Activated CD4-positive, alpha-beta T cell treated with anti-CD3 and anti-CD28 coated beads for 48 hours (primary cell): Measurements from ENCODE around the gene PLEKHS1.
A peak's percentile ranks its signal among the peaks of the same experiment; 100 is the strongest.

Source experiments
- DNase-seq: peaks from one replicate; pipeline ENCODE4 v3.0.0-alpha.2; 2020

The PLEKHS1 gene

GRCh38 chr10:113751181-113751732 lies at the start of gene PLEKHS1:
PLEKHS1 (plus strand) TSS chr10:113751682; CDS start chr10:113755278, 3,596 bp downstream.
- no peak for DNase-seq

GRCh38 chr10:113704637-113705343 lies 46.7 kb upstream of the PLEKHS1 start:
- peak; percentile 14 for DNase-seq

GRCh38 chr10:113705344-113705652 lies 46.2 kb upstream of the PLEKHS1 start:
- DNase-seq = no peak

GRCh38 chr10:113706623-113707022 lies 44.9 kb upstream of the PLEKHS1 start:
- DNase-seq = no peak

- DNase-seq = no peak
Measured at GRCh38 chr10:113708640-113709039, 42.8 kb upstream of the PLEKHS1 start.

GRCh38 chr10:113709221-113709838 lies 42.2 kb upstream of the PLEKHS1 start:
- DNase-seq = no peak

GRCh38 chr10:113711142-113711541 lies 40.3 kb upstream of the PLEKHS1 start:
- DNase-seq = no peak

GRCh38 chr10:113712024-113712423 lies 39.5 kb upstream of the PLEKHS1 start:
- DNase-seq = no peak

GRCh38 chr10:113712755-113713639 lies 38.5 kb upstream of the PLEKHS1 start:
- no peak for DNase-seq

GRCh38 chr10:113713640-113713982 lies 37.9 kb upstream of the PLEKHS1 start:
- DNase-seq = no peak

GRCh38 chr10:113716109-113716910 lies 35.2 kb upstream of the PLEKHS1 start:
- DNase-seq = no peak

- DNase-seq = no peak
Measured at GRCh38 chr10:113718969-113719822, 32.3 kb upstream of the PLEKHS1 start.

GRCh38 chr10:113720386-113720785 lies 31.1 kb upstream of the PLEKHS1 start:
- no peak for DNase-seq

- no peak for DNase-seq
Measured at GRCh38 chr10:113732160-113732881, 19.2 kb upstream of the PLEKHS1 start.

- DNase-seq = no peak
Measured at GRCh38 chr10:113732966-113733365, 18.5 kb upstream of the PLEKHS1 start.

GRCh38 chr10:113733635-113734034 lies 17.8 kb upstream of the PLEKHS1 start:
- no peak for DNase-seq

GRCh38 chr10:113735913-113736312 lies 15.6 kb upstream of the PLEKHS1 start:
- DNase-seq = no peak

- no peak for DNase-seq
Measured at GRCh38 chr10:113736576-113736975, 14.9 kb upstream of the PLEKHS1 start.

GRCh38 chr10:113739031-113739430 lies 12.5 kb upstream of the PLEKHS1 start:
- no peak for DNase-seq

GRCh38 chr10:113739577-113739976 lies 11.9 kb upstream of the PLEKHS1 start:
- no peak for DNase-seq

- DNase-seq = no peak
Measured at GRCh38 chr10:113740850-113741249, 10.6 kb upstream of the PLEKHS1 start.
